Metanephros (tissue), 2 donors: ENCODE measurements around the gene DENND4B. TPM values are rescaled to one million over a fixed set of nuclear protein-coding genes. Genes with fewer than 3 reads are reported as not detected.

Source experiments
- small RNA-seq: library from RNA; depleted of rRNA; stranded (forward); fragments of <200 nt; gene quantifications from one replicate; pipeline ENCODE3, GENCODE V24; 2014; ENCODE audit warnings: low replicate concordance
- total RNA-seq: library from RNA; depleted of rRNA; stranded (reverse); fragments of >200 nt; gene quantifications from one replicate; pipeline ENCODE4 v1.2.3, GENCODE V29; 2014

DENND4B gene
- total RNA-seq = 46.3 TPM

DNA sequence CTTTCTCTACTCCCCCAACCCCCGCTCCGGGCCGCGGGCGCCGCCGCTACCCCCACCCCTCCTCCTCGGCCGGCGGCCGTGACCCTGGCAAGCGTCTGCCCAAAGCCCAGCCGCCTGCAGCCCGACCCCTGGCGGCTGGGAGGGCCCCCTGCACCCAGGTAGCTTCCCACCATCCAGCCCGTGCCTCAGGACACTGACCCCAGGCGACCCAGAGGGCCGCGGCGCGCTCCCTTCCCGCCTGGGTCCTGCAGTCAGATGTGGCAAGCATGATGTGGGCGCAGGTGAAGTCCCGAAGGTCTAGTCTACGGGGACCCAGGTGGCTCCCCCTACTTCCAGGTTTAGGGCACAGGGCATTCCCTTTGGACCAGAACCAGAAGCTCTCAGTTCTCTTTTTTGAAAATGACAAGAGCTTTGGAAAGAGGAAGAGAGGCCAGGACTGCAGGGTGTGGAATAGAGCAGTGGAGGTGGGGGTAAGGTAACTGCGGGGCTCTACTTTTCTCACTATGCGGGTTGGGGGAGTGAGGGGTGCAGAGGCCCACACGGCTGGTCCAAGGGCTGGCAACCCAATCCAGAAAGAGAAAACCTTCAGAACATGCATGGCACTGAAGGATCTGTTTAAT, at the start of gene DENND4B:
Gene DENND4B (minus strand): TSS at position 97 of the 620 bp plus-strand sequence. CDS start 2,344 bp downstream, outside the sequence.

DNA sequence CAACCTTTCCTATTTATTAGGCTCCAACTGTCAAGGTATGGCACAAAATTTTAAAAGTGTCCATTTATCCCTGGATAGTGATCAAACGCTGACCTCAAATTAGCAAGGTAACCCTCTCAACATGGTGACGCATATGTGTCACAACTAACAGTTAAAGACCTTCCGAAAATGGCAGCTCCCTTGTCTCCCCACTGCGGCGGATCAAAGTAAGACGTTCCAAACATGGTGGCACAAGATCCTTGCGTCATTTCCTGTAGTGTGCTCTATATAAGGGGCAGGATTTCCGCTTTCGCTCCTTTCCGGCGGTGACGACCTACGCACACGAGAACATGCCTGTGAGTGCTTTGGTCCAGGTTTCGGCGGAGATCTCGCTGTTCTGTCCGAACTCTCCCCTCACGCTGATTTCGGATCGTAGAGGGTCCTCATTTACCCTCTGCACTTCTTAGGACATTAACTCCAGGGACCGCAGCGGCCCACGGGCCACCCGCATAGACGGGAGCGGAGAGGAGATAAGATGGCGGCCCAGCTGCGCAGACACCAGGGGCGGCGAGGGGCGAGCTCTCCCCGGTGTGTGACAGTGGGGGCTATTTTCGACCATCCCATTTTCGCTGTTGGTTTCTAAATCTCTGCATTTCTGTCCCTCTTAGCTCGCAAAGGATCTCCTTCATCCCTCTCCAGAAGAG, 44.1 kb upstream of the DENND4B start, which contains the start of gene RPS27:
Gene RPS27 (plus strand): TSS at position 295 of the 683 bp plus-strand sequence. CDS start 35 bp downstream, at position 330.

DNA sequence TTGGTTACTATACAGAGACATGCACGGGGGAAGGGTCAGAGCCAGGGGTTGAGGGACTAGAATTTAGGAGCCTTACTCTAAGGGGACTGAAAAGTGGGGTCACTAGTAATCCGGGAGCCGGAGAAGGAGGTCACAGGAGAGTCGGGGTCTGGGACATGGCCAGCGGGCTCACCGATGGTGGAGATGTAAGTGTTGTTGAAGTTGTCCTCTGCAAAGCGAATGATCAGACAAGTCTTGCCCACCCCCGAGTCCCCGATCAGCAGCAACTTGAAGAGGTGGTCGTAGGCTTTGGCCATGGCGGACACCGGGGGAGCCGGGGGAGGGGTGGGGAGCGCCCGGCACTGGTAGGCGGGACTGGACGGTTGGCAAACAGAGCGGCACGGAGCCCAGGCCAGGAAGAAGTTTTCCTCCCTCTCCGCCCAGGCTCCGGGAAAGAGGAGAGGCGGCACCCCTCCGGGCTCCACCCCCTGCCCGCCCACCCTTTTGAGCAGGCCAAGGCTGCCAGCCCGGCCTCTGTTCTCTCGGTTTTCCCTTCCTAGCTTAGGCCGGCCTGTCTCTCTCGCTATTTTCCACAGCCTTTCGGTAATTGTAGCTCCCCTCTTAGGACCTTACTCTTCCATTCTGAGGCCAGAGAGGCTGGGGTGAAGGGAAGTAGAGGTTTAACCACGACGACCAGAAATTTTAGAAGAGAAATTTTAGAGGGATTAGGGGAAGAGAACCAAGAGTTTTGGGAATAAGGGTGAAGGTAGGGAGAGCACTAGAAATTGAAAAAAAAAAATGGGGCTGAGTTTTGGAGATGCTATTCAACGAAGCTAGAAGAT, 39.6 kb upstream of the DENND4B start, which contains the start of gene RAB13:
Gene RAB13 (minus strand): TSS at position 399 of the 821 bp plus-strand sequence. CDS start 103 bp downstream, at position 296.

GRCh38 chr1:153977250-153978240, 31.0 kb upstream of the DENND4B start, which contains the start of gene JTB:
Gene JTB, minus strand, starts transcription at chr1:153977674. Its CDS starts 422 bp downstream, at chr1:153977252.

GRCh38 chr1:153967107-153967999, 20.8 kb upstream of the DENND4B start, which contains the start of gene CREB3L4:
Gene CREB3L4, plus strand, starts transcription at chr1:153967902. Its CDS starts 624 bp downstream, at chr1:153968526.

DNA sequence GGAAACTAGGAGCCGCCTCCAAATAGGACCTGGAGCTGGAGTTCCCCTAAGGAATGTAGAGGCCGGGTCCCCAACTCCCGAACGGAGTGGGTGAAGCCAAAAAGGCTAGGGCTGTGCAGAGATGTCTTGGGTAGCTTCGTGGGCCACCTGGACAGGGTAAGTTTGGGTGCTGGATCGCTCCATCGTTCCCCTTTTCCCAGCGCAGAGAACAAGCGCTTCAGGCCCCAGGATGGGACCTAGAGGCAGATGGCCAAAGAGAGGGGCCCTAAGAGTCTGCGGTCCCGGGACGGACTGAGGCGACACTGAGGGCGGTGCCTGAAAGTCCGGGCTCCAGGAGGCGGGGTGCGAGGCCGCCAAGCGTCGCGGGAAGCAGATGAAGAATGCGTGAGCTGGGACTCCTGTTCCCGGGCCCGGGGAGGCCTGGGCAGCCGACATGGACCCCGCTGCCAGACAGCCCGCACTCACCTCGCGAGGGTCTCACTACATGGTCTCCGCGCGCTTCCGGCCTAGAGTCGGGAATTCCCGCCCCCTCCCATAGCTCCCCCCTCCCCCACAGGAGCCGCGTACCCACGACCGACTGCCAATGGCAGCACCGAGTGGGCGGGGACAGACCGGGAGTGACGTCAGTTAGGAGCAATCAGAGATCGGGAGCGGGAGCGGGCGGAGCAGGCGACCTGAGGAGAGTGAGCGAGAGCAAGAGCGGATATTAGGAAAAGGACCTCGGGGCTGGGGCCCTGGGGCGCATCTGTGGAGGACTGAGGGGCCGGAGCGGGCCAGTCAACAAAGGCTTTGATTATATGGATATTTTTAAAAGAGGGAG, 16.7 kb upstream of the DENND4B start, which contains the start of gene SLC39A1:
Gene SLC39A1 (minus strand): TSS at position 508 of the 820 bp plus-strand sequence. CDS start 822 bp downstream, outside the sequence.

DNA sequence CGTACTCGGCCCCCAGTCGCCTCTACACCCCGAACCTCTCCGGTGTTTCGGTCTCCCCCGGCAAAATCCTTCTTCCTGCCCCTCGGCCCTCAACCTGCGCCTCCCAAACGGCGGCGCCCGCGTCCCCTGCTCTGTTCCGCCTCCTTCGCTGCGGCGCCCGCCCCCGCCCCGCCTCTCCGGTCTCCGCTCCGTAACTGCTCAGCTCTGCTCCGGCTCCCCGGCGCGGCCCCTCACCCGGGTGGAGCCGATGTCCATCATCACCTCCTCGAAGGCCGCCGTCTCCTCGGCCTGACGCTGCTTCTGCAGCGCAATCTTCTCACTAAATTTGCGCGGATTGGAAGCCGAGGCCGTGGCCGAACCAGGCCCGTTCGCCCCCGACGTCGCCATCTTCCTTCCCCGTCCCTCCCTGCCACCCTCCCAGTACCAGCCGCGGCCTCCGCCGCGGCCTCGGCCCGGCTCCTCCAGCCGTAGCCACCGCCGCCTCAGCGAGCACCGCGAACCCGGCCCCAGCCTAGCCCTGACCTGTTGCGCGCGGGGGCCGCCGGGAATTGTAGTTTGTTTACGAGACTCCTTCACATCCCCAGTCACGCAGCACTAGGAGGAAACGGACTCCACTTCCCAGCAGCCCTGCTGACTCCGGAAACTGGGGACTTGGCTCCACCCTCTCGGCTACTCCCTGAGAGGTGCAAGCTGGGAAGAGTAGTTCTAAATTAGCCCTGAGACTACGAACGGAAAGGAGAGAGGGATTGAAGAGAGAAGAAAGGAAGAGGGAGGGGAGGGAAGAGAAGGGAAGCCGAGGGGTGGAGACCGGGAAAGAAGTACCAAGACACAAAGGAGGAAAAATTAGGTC, 11.8 kb upstream of the DENND4B start, which contains the start of gene CRTC2:
Gene CRTC2 (minus strand): TSS at position 502 of the 850 bp plus-strand sequence. CDS start 115 bp downstream, at position 387.

GRCh38 chr1:153922972-153923925, 23.3 kb downstream of the DENND4B start, which contains the start of gene GATAD2B:
Gene GATAD2B, minus strand, starts transcription at chr1:153922972. Its CDS starts 94,625 bp downstream, at chr1:153828347.

Small RNA genes lying within 50 kb of the gene (small RNA-seq; reads per million reads assigned to genes)
- gene AL831737.1 (not detected), gene MIR6737 (not detected)

Other genes starting within 250 kb of the DENND4B start
- gene INTS3, start 218.7 kb downstream of the DENND4B start, total RNA-seq = 67.8 TPM
- 30.2 TPM for gene SLC27A3, start 171.3 kb downstream of the DENND4B start, total RNA-seq
- gene GATAD2B, start 23.7 kb downstream of the DENND4B start, total RNA-seq = 15.9 TPM
- 21.9 TPM for gene CRTC2, start 11.9 kb upstream of the DENND4B start, total RNA-seq
- gene SLC39A1, start 16.8 kb upstream of the DENND4B start, total RNA-seq = 69.7 TPM
- gene CREB3L4, start 21.2 kb upstream of the DENND4B start, total RNA-seq = 15.7 TPM
- 81.6 TPM for gene JTB, start 31.0 kb upstream of the DENND4B start, total RNA-seq
- 52.0 TPM for gene RAB13, start 39.6 kb upstream of the DENND4B start, total RNA-seq
- gene RPS27, start 44.0 kb upstream of the DENND4B start, total RNA-seq = 4,585 TPM
- 0.06 TPM for gene NUP210L, start 208.4 kb upstream of the DENND4B start, total RNA-seq
- gene TPM3, start 245.4 kb upstream of the DENND4B start, total RNA-seq = 116 TPM